Natural killer cell (primary cell): Measurements from ENCODE around the gene CHN1. TPM values are rescaled to one million over a fixed set of nuclear protein-coding genes. Genes with fewer than 3 reads are reported as not detected.

ENCODE experiments used
- ATAC-seq, 3 donors: fragments of 150-1000 bp in 2 of 3; fragments of 200-7000 bp in 1 of 3; cut with Tn5 transposase; 1 replicate in 1 of 3; 2 replicates in 2 of 3; pipeline ENCODE4 v1.10.0; 2021; ENCODE audit warnings: mild to moderate bottlenecking in 2 of 3, moderate library complexity in 2 of 3
- DNase-seq, 2 donors: peaks; one replicate each; pipeline versions ENCODE4 v3.0.0 to v3.0.0-alpha.2; 2013 to 2021; ENCODE audit warnings: mixed read lengths in 1 of 2
- H3K27ac ChIP-seq: one replicate; pipeline ENCODE4 v1.5.1; 2013; ENCODE audit warnings: mild to moderate bottlenecking, low read length
- H3K27me3 ChIP-seq: one replicate; pipeline ENCODE4 v1.6.1; 2013; ENCODE audit warnings: low read length; ENCODE audit not compliant: control insufficient read depth, insufficient read depth
- H3K36me3 ChIP-seq: one replicate; pipeline ENCODE4 v1.6.1; 2013; ENCODE audit warnings: low read length; ENCODE audit not compliant: control insufficient read depth, insufficient read depth
- H3K4me1 ChIP-seq: one replicate; pipeline ENCODE4 v1.6.1; 2013; ENCODE audit warnings: low read length; ENCODE audit not compliant: control insufficient read depth, insufficient read depth
- H3K4me3 ChIP-seq: one replicate; pipeline ENCODE4 v1.5.1; 2013; ENCODE audit warnings: low read length
- H3K9me3 ChIP-seq: one replicate; pipeline ENCODE4 v1.6.1; 2013; ENCODE audit warnings: low read length; ENCODE audit not compliant: control insufficient read depth, insufficient read depth
- H3K27ac Mint-ChIP-seq, 2 donors: one replicate each; pipeline ENCODE4 v1.8.0; 2022; ENCODE audit warnings: mild to moderate bottlenecking in 2 of 2, mixed read lengths in 2 of 2, moderate library complexity in 1 of 2
- H3K27me3 Mint-ChIP-seq, 2 donors: one replicate each; pipeline ENCODE4 v1.8.0; 2022; ENCODE audit warnings: low read depth in 2 of 2, mixed read lengths in 2 of 2
- H3K36me3 Mint-ChIP-seq: one replicate; pipeline ENCODE4 v1.8.0; 2022; ENCODE audit warnings: mixed read lengths
- H3K4me1 Mint-ChIP-seq, 2 donors: one replicate each; pipeline ENCODE4 v1.8.0; 2022; ENCODE audit warnings: mixed read lengths in 2 of 2
- H3K4me3 Mint-ChIP-seq: one replicate; pipeline ENCODE4 v1.8.0; 2022; ENCODE audit warnings: mild to moderate bottlenecking, moderate library complexity, mixed read lengths
- H3K9me3 Mint-ChIP-seq, 2 donors: one replicate each; pipeline ENCODE4 v1.8.0; 2022; ENCODE audit warnings: mixed read lengths in 2 of 2
- WGBS: methylation state at CpG from one replicate; pipeline ENCODE4 v1.1.7; 2013; ENCODE audit warnings: missing lambda C conversion rate; ENCODE audit not compliant: insufficient coverage; 5-methylcytosine and 5-hydroxymethylcytosine counted together
- intact Hi-C: fragments of 100-400 bp; cut with micrococcal nuclease; formaldehyde crosslinking; loops from one replicate; pipeline ENCODE4 v1.14.2; 2022
- total RNA-seq, 4 donors: library from RNA; stranded (reverse); fragments of 120-200 nt in 1 of 4; gene quantifications; one replicate each; pipeline versions ENCODE4 v1.2.3 to v1.2.4, GENCODE V29; 2013 to 2022
- TF ChIP-seq, protein P1 (sequence below): fragments of 200-600 bp; IDR thresholded peaks from one replicate; pipeline ENCODE4 v1.8.0; 2022; ENCODE audit warnings: antibody characterized with exemption

Gene CHN1
- 1 to 10 TPM in 1 of 3 donors, under 1 TPM in 2; 0.80 to 1.7 (median 0.88) TPM for total RNA-seq
- total RNA-seq (2013), result 2.0 TPM

DNA sequence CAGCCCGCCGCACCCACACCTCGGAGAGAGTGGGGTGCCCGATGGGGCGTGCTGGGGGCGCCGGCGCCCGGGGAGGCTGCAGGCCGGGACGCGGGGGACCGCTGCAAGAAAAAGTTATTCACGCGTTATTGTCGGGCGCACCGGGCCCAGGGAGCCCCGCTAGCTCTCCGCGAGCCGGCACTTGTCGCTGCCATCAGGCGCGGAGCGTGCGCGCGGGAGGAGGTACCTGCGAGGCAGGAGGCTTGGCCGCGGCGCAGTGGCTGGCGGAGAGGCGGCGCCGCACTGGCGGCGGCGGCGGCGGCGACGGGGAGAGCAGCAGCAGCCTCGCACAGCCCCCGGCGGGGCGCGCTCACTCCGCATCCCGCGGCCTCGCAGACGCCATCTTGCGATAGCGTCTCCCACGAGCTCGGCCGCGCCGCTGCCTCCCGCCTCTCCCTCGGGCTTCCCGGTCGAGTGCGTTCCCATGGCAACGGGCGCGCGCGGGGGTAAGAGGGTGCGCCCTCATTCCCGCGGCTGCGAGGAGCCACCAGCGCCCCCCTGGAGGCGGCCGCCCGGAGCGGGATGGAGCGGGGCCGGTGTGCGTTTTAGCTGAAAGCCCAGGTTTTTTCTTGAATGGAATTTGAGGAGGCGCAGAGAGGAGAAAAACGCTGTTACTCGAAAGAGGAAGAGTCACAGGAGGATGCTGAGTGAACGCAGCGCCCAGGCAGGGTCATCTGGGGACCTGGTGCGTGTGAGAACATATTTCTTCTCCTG lies at the start of gene CHN1:
TSS of gene CHN1 (minus strand) at position 402 of the 753 bp plus-strand sequence. CDS start 469 bp downstream, outside the sequence.
- Mint-ChIP-seq H3K9me3 (no peaks in the 10 kb centered on the region), H3K4me3 (peak within 1 kb of the TSS; percentile 72)
- under 1% methylated on average over 89 of the region's 89 CpGs for WGBS

GRCh38 chr2:175054340-175054739 lies 49.2 kb upstream of the CHN1 start:
- Histone ChIP-seq H3K27me3 (no peaks in the 10 kb centered on the region), H3K4me1 (no peaks in the 10 kb centered on the region), H3K9me3 (no peaks in the 10 kb centered on the region), H3K27ac (no peak overlapping the region), H3K36me3 (no peaks in the 10 kb centered on the region), H3K4me3 (no peak overlapping the region)
- DNase-seq (no peak), ATAC-seq (no peak)
- Mint-ChIP-seq H3K27me3 (no peaks in the 10 kb centered on the region), H3K36me3 (peaks cover 5% of the 10 kb centered on the region), H3K4me3 (no peak overlapping the region), H3K27ac (no peak overlapping the region), H3K4me1 (no peaks in the 10 kb centered on the region), H3K9me3 (no peaks in the 10 kb centered on the region)
- intact Hi-C loops, result no loop called here
- TF ChIP-seq, protein P1, sequence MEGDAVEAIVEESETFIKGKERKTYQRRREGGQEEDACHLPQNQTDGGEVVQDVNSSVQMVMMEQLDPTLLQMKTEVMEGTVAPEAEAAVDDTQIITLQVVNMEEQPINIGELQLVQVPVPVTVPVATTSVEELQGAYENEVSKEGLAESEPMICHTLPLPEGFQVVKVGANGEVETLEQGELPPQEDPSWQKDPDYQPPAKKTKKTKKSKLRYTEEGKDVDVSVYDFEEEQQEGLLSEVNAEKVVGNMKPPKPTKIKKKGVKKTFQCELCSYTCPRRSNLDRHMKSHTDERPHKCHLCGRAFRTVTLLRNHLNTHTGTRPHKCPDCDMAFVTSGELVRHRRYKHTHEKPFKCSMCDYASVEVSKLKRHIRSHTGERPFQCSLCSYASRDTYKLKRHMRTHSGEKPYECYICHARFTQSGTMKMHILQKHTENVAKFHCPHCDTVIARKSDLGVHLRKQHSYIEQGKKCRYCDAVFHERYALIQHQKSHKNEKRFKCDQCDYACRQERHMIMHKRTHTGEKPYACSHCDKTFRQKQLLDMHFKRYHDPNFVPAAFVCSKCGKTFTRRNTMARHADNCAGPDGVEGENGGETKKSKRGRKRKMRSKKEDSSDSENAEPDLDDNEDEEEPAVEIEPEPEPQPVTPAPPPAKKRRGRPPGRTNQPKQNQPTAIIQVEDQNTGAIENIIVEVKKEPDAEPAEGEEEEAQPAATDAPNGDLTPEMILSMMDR, result no peak
- WGBS, result 79% methylated on average over 4 of the region's 4 CpGs

More for the DNA sequence above, at the start of gene CHN1:
- Mint-ChIP-seq H3K27ac (no peak within 1 kb of the TSS), H3K27me3 (peaks cover 34 to 71% of the 10 kb centered on the region in 2 donors), H3K4me1 (no peaks in the 10 kb centered on the region), H3K36me3 (no peaks in the 10 kb centered on the region)
- H3K9me3 ChIP-seq, result no peaks in the 10 kb centered on the region
- peak within 1 kb of the TSS; percentile 16 for H3K4me3 ChIP-seq
- DNase-seq (peak; percentile 19 to 80), ATAC-seq (peak; percentile 75 to 89 (median 87))
- peaks cover 3% of the 10 kb centered on the region for H3K4me1 ChIP-seq
- TF ChIP-seq, protein P1, result no peak
- intact Hi-C loops, result no loop called here
- H3K36me3 ChIP-seq, result no peaks in the 10 kb centered on the region
- H3K27me3 ChIP-seq, result peaks cover 39% of the 10 kb centered on the region
- H3K27ac ChIP-seq, result no peak within 1 kb of the TSS

DNA sequence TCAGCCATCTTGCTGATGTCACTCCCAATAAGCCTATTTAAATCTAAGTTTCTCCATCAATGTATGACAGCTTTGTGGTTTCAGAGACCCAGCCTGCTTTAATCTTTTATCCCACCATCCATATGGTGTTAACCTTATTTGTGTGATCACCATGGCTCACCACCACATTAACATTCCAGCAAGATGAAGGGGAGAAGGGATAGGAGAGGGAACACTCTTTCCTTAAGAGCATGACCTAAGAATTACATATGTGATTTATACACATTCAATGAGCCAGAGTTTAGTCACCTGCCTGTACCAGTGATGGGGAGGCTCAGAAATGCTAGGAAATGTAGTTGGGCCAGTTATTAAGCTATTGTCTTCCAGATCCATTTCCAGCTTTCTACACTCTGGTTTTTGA lies 44.5 kb upstream of the CHN1 start:
- TF ChIP-seq, protein P1, result no peak
- intact Hi-C loops, result no loop called here
- Mint-ChIP-seq H3K27ac (no peak overlapping the region), H3K9me3 (no peaks in the 10 kb centered on the region), H3K36me3 (no peaks in the 10 kb centered on the region), H3K27me3 (no peaks in the 10 kb centered on the region), H3K4me3 (no peak overlapping the region), H3K4me1 (no peaks in the 10 kb centered on the region)
- Histone ChIP-seq H3K4me1 (no peaks in the 10 kb centered on the region), H3K27ac (no peak overlapping the region), H3K4me3 (no peak overlapping the region), H3K36me3 (no peaks in the 10 kb centered on the region), H3K27me3 (no peaks in the 10 kb centered on the region), H3K9me3 (no peaks in the 10 kb centered on the region)
- DNase-seq (no peak), ATAC-seq (no peak)

DNA sequence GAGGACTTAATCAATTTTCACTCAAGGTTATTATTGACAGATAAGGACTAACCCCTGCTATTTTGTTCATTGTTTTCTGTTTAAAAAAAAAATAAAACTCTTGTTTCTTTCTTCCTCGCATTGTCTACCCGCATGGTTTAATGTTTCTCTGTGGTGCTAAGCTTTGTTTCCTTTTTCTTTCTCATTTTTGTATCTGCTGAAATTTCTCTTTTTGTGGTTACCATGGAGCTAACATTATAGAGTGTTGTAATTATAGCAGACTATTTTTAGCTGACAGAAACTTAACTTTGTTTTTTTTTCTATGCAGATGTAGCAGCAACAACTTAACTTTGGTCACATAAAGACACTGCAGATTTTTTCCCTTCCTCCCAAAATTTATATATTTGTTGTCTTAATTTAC lies 43.1 kb upstream of the CHN1 start:
- H3K4me3 Mint-ChIP-seq, result no peak overlapping the region
- Histone ChIP-seq H3K36me3 (no peaks in the 10 kb centered on the region), H3K27me3 (no peaks in the 10 kb centered on the region), H3K9me3 (no peaks in the 10 kb centered on the region), H3K4me1 (no peaks in the 10 kb centered on the region), H3K27ac (no peak overlapping the region), H3K4me3 (no peak overlapping the region)
- H3K36me3 Mint-ChIP-seq, result no peaks in the 10 kb centered on the region
- no CpG with 5 or more reads among the region's 2 CpGs for WGBS
- H3K4me1 Mint-ChIP-seq, result no peaks in the 10 kb centered on the region
- DNase-seq (no peak), ATAC-seq (no peak)
- intact Hi-C loops, result no loop called here
- H3K9me3 Mint-ChIP-seq, result no peaks in the 10 kb centered on the region
- no peak overlapping the region for H3K27ac Mint-ChIP-seq
- H3K27me3 Mint-ChIP-seq, result no peaks in the 10 kb centered on the region
- TF ChIP-seq, protein P1, result no peak
